CD14-positive monocyte (primary cell): ENCODE results near the gene MMD2. TPM values are rescaled to one million over a fixed set of nuclear protein-coding genes. Genes with fewer than 3 reads are reported as not detected.

Experiments
- DNase-seq, 3 donors: peaks; one replicate each; pipeline ENCODE4 v3.0.0-alpha.2; 2011 to 2022
- H2AFZ ChIP-seq: 2 replicates; pipeline ENCODE4 v1.6.0; 2012; ENCODE audit warnings: mild to moderate bottlenecking, low read depth, low read length, inconsistent platforms; ENCODE audit not compliant: insufficient read depth, poor library complexity, severe bottlenecking
- H3K27ac ChIP-seq, 2 donors: 1 replicate in 1 of 2; 2 replicates in 1 of 2; pipeline ENCODE4 v1.5.1; 2012 to 2013; ENCODE audit warnings: low read length in 2 of 2, control low read depth in 1 of 2, inconsistent platforms in 1 of 2, low read depth in 1 of 2, mild to moderate bottlenecking in 1 of 2
- H3K27me3 ChIP-seq, 2 donors: one replicate each; pipeline versions ENCODE4 v1.6.0 to v1.6.1; 2011 to 2013; ENCODE audit warnings: low read length in 2 of 2; ENCODE audit not compliant: control insufficient read depth in 2 of 2, insufficient read depth in 2 of 2
- H3K36me3 ChIP-seq, 2 donors: replicated peaks in 1 of 2; 1 replicate in 1 of 2; 2 replicates in 1 of 2; pipeline versions ENCODE4 v1.5.1 to v1.6.1; 2012 to 2013; ENCODE audit warnings: low read length in 2 of 2, control low read depth in 1 of 2, inconsistent platforms in 1 of 2, mild to moderate bottlenecking in 1 of 2; ENCODE audit not compliant: insufficient read depth in 2 of 2, control insufficient read depth in 1 of 2
- H3K4me1 ChIP-seq, 2 donors: 1 replicate in 1 of 2; 2 replicates in 1 of 2; pipeline versions ENCODE4 v1.5.1 to v1.6.1; 2012 to 2013; ENCODE audit warnings: low read length in 2 of 2, control low read depth in 1 of 2, inconsistent platforms in 1 of 2, mild to moderate bottlenecking in 1 of 2, moderate library complexity in 1 of 2; ENCODE audit not compliant: insufficient read depth in 2 of 2, control insufficient read depth in 1 of 2
- H3K4me2 ChIP-seq: replicated peaks from 2 replicates; pipeline ENCODE3; 2012; ENCODE audit warnings: low read length, moderate library complexity, mild to moderate bottlenecking; ENCODE audit not compliant: poor library complexity, severe bottlenecking; ENCODE audit errors: extremely low read depth
- H3K4me3 ChIP-seq, 3 experiments: fragments of 200-600 bp in 1 of 3; sonication (generic) in 1 of 3; replicated peaks in 1 of 3; 1 replicate in 2 of 3; 2 replicates in 1 of 3; pipeline ENCODE4 v1.5.1; 2011 to 2013; ENCODE audit warnings: low read length in 3 of 3, mild to moderate bottlenecking in 3 of 3, control low read depth in 2 of 3, low read depth in 2 of 3, inconsistent platforms in 1 of 3, moderate library complexity in 1 of 3
- H3K79me2 ChIP-seq: 2 replicates; pipeline ENCODE4 v1.6.0; 2012; ENCODE audit warnings: mild to moderate bottlenecking, control low read depth, inconsistent platforms, low read length, moderate library complexity; ENCODE audit not compliant: insufficient read depth
- H3K9ac ChIP-seq: 2 replicates; pipeline ENCODE4 v1.6.0; 2017; ENCODE audit warnings: low read length, mild to moderate bottlenecking; ENCODE audit not compliant: insufficient read depth, poor library complexity, severe bottlenecking
- H3K9me3 ChIP-seq, 2 donors: replicated peaks in 1 of 2; 1 replicate in 1 of 2; 2 replicates in 1 of 2; pipeline versions ENCODE4 v1.5.1 to v1.6.1; 2012 to 2013; ENCODE audit warnings: low read length in 2 of 2, control low read depth in 1 of 2; ENCODE audit not compliant: control insufficient read depth in 1 of 2, insufficient read depth in 1 of 2
- H4K20me1 ChIP-seq: 2 replicates; pipeline ENCODE4 v1.6.0; 2012; ENCODE audit warnings: mild to moderate bottlenecking, low read length, control low read depth, moderate library complexity; ENCODE audit not compliant: insufficient read depth
- H3K27ac Mint-ChIP-seq, 7 donors: one replicate each; pipeline ENCODE4 v1.8.0; 2020; ENCODE audit warnings: mild to moderate bottlenecking in 7 of 7, mixed read lengths in 7 of 7, moderate library complexity in 6 of 7, inconsistent platforms in 2 of 7
- H3K27me3 Mint-ChIP-seq, 3 donors: one replicate each; pipeline ENCODE4 v1.8.0; 2021 to 2022; ENCODE audit warnings: low read depth in 3 of 3, mild to moderate bottlenecking in 3 of 3, mixed read lengths in 3 of 3, moderate library complexity in 3 of 3, inconsistent platforms in 1 of 3
- H3K36me3 Mint-ChIP-seq, 2 donors: one replicate each; pipeline ENCODE4 v1.8.0; 2020; ENCODE audit warnings: mixed read lengths in 2 of 2, inconsistent platforms in 1 of 2, mild to moderate bottlenecking in 1 of 2
- H3K4me1 Mint-ChIP-seq: one replicate; pipeline ENCODE4 v1.8.0; 2020; ENCODE audit warnings: mild to moderate bottlenecking, mixed read lengths
- H3K4me3 Mint-ChIP-seq, 2 donors: one replicate each; pipeline ENCODE4 v1.8.0; 2020; ENCODE audit warnings: mild to moderate bottlenecking in 2 of 2, mixed read lengths in 2 of 2, moderate library complexity in 1 of 2
- H3K9me3 Mint-ChIP-seq, 7 donors: one replicate each; pipeline ENCODE4 v1.8.0; 2020 to 2022; ENCODE audit warnings: mixed read lengths in 7 of 7, mild to moderate bottlenecking in 6 of 7, moderate library complexity in 6 of 7, inconsistent platforms in 2 of 7
- CTCF ChIP-seq: fragments of 200-600 bp; IDR thresholded peaks from one replicate; pipeline ENCODE4 v1.8.0; 2022; ENCODE audit warnings: antibody characterized with exemption, mild to moderate bottlenecking
- WGBS: methylation state at CpG from one replicate; pipeline ENCODE4 v1.1.5; 2013; ENCODE audit warnings: missing lambda C conversion rate; ENCODE audit not compliant: insufficient coverage; 5-methylcytosine and 5-hydroxymethylcytosine counted together
- intact Hi-C, 2 donors: fragments of 100-400 bp; cut with micrococcal nuclease; formaldehyde crosslinking; loops; one replicate each; pipeline versions ENCODE4 v1.15.0 to v1.15.1; 2023
- polyA plus RNA-seq, 3 donors: library from polyadenylated mRNA; depleted of rRNA in 1 of 3; unstranded in 2 of 3; stranded (reverse) in 1 of 3; fragments of 300-500 nt in 2 of 3; fragments of >200 nt in 1 of 3; fragmentation: Illumina TruSeq in 2 of 3; gene quantifications; 1 replicate in 2 of 3; 2 replicates in 1 of 3; pipeline ENCODE4 v1.2.3, GENCODE V29; 2012 to 2021

The MMD2 gene
- polyA plus RNA-seq, 3 donors = not detected

GRCh38 chr7:4904346-4904745, 54.6 kb downstream of the MMD2 start:
- Mint-ChIP-seq H3K27ac (no peak overlapping the region), H3K36me3 (no peaks in the 10 kb centered on the region), H3K4me3 (no peak overlapping the region), H3K9me3 (peaks cover 0 to 11% (median 5%) of the 10 kb centered on the region in 7 donors), H3K27me3 (peaks cover 0 to 3% (median 0%) of the 10 kb centered on the region in 3 donors), H3K4me1 (no peaks in the 10 kb centered on the region)
- no peaks in the 10 kb centered on the region for H3K79me2 ChIP-seq
- H3K9ac ChIP-seq = no peak overlapping the region
- H3K4me1 ChIP-seq = no peaks in the 10 kb centered on the region
- intact Hi-C loops = no loop called here
- H3K9me3 ChIP-seq = peaks cover 0 to 8% of the 10 kb centered on the region in 2 donors
- no peak overlapping the region for H3K4me3 ChIP-seq
- no peak overlapping the region for H3K4me2 ChIP-seq
- DNase-seq = no peak
- H3K27me3 ChIP-seq = no peaks in the 10 kb centered on the region
- no peaks in the 10 kb centered on the region for H4K20me1 ChIP-seq
- TF ChIP-seq CTCF = no peak
- no peaks in the 10 kb centered on the region for H3K36me3 ChIP-seq
- H3K27ac ChIP-seq = no peak overlapping the region
- H2AFZ ChIP-seq = no peak overlapping the region

- peaks cover 19 to 34% (median 27%) of the 10 kb centered on the region in 7 donors for H3K9me3 Mint-ChIP-seq
- Histone ChIP-seq H3K4me1 (no peaks in the 10 kb centered on the region), H3K9ac (no peak overlapping the region), H3K36me3 (no peaks in the 10 kb centered on the region), H3K27ac (no peak overlapping the region), H3K79me2 (no peaks in the 10 kb centered on the region), H3K4me3 (no peak overlapping the region), H3K4me2 (no peak overlapping the region), H2AFZ (no peak overlapping the region), H3K9me3 (peaks cover 8 to 19% of the 10 kb centered on the region in 2 donors), H3K27me3 (no peaks in the 10 kb centered on the region), H4K20me1 (no peaks in the 10 kb centered on the region)
- TF ChIP-seq CTCF = no peak
- H3K27ac Mint-ChIP-seq = no peak overlapping the region
- WGBS = 93% methylated on average over 9 of the region's 11 CpGs
- no peak overlapping the region for H3K4me3 Mint-ChIP-seq
- DNase-seq = no peak
- no peaks in the 10 kb centered on the region for H3K36me3 Mint-ChIP-seq
- H3K27me3 Mint-ChIP-seq = peaks cover 0 to 11% (median 2%) of the 10 kb centered on the region in 3 donors
- H3K4me1 Mint-ChIP-seq = no peaks in the 10 kb centered on the region
- intact Hi-C loops = no loop called here
Observed at GRCh38 chr7:4895766-4896165, 63.2 kb downstream of the MMD2 start.
